Kidney epithelial cell (primary cell): ENCODE data around the gene MUC5B. TPM values are rescaled to one million over a fixed set of nuclear protein-coding genes. Genes with fewer than 3 reads are reported as not detected.

ENCODE experiments used
- DNase-seq: peaks from one replicate; pipeline ENCODE4 v3.0.0-alpha.2; 2010; ENCODE audit warnings: low read depth
- H3K27me3 ChIP-seq: 2 replicates; pipeline ENCODE4 v1.6.0; 2011; ENCODE audit warnings: low read length; ENCODE audit not compliant: control insufficient read depth, insufficient read depth
- H3K36me3 ChIP-seq: 2 replicates; pipeline ENCODE4 v1.5.1; 2011; ENCODE audit warnings: low read length; ENCODE audit not compliant: control insufficient read depth, insufficient read depth
- H3K4me3 ChIP-seq: 2 replicates; pipeline ENCODE4 v1.5.1; 2011; ENCODE audit warnings: low read depth, mild to moderate bottlenecking, control low read depth, low read length
- CTCF ChIP-seq: IDR thresholded peaks from 2 replicates; pipeline ENCODE4 v1.5.1; 2011; ENCODE audit warnings: mild to moderate bottlenecking, moderate library complexity, low read length, control low read depth, inconsistent platforms; ENCODE audit not compliant: insufficient read depth, poor library complexity, severe bottlenecking
- total RNA-seq: library from RNA; depleted of rRNA; stranded (reverse); fragments of >200 nt; gene quantifications from 2 replicates; pipeline ENCODE4 v1.2.3, GENCODE V29; 2015

MUC5B gene
- total RNA-seq, 1 donor from 2014 or later: not detected

GRCh38 chr11:1225386-1226225, 2.7 kb downstream of the MUC5B start:
- H3K4me3 ChIP-seq: no peak overlapping the region
- no peaks in the 10 kb centered on the region for H3K36me3 ChIP-seq
- no peak for TF ChIP-seq CTCF
- H3K27me3 ChIP-seq: peaks cover 8% of the 10 kb centered on the region
- no peak for DNase-seq

- DNase-seq: no peak
- Histone ChIP-seq H3K4me3 (no peak overlapping the region), H3K36me3 (no peaks in the 10 kb centered on the region), H3K27me3 (peaks cover 12% of the 10 kb centered on the region)
- no peak for TF ChIP-seq CTCF
Measured at GRCh38 chr11:1226226-1226985, 3.5 kb downstream of the MUC5B start.

GRCh38 chr11:1226986-1227550, 4.2 kb downstream of the MUC5B start:
- Histone ChIP-seq H3K27me3 (peaks cover 15% of the 10 kb centered on the region), H3K4me3 (no peak overlapping the region), H3K36me3 (no peaks in the 10 kb centered on the region)
- no peak for DNase-seq
- peak; percentile 16 for TF ChIP-seq CTCF

GRCh38 chr11:1227551-1228100, 4.8 kb downstream of the MUC5B start:
- no peak for TF ChIP-seq CTCF
- peaks cover 15% of the 10 kb centered on the region for H3K27me3 ChIP-seq
- no peak overlapping the region for H3K4me3 ChIP-seq
- no peaks in the 10 kb centered on the region for H3K36me3 ChIP-seq
- DNase-seq: no peak

GRCh38 chr11:1228101-1228821, 5.4 kb downstream of the MUC5B start:
- Histone ChIP-seq H3K4me3 (no peak overlapping the region), H3K36me3 (no peaks in the 10 kb centered on the region), H3K27me3 (peaks cover 15% of the 10 kb centered on the region)
- TF ChIP-seq CTCF: no peak
- no peak for DNase-seq
